GM12891 (cell line): Measurements from ENCODE around the gene CADM4.
"Not testable (repeated sequence)": the region's sequence is repeated elsewhere in the genome, so short reads cannot be mapped to it uniquely, and the experiment has no call there.

Experiments used
- DNase-seq: peaks from one replicate; pipeline ENCODE4 v3.0.0; 2011; ENCODE audit warnings: low spot score; ENCODE audit not compliant: insufficient read length
- FAIRE-seq: peaks from 2 replicates; lab custom pipeline; 2011; peaks lifted over from hg19 to GRCh38; lab: Jason Lieb, UNC
- PAX5 ChIP-seq: IDR thresholded peaks from 2 replicates; pipeline ENCODE4 v1.6.1; 2011; ENCODE audit warnings: low read length, moderate library complexity, mild to moderate bottlenecking; ENCODE audit not compliant: insufficient read depth, severe bottlenecking
- POLR2A ChIP-seq: IDR thresholded peaks from 2 replicates; pipeline ENCODE4 v1.6.1; 2011; ENCODE audit warnings: low read depth, low read length, control low read depth
- POLR2AphosphoS5 ChIP-seq: IDR thresholded peaks from 2 replicates; pipeline ENCODE4 v1.6.1; 2011; ENCODE audit warnings: low read depth, low read length, control low read depth
- POU2F2 ChIP-seq: IDR thresholded peaks from 2 replicates; pipeline ENCODE4 v1.6.1; 2011; ENCODE audit warnings: low read depth, mild to moderate bottlenecking, control low read depth, low read length, moderate library complexity
- SPI1 ChIP-seq: IDR thresholded peaks from 2 replicates; pipeline ENCODE4 v1.6.1; 2011; ENCODE audit warnings: low read depth, low read length, control low read depth
- TAF1 ChIP-seq: IDR thresholded peaks from 2 replicates; pipeline ENCODE4 v1.6.1; 2011; ENCODE audit warnings: low read depth, low read length, control low read depth

CADM4 gene

GRCh38 chr19:43649514-43649913 is 9.9 kb upstream of the CADM4 start:
- FAIRE-seq = no peak
- no peak for TF ChIP-seq TAF1
- TF ChIP-seq PAX5 = no peak
- TF ChIP-seq POU2F2 = no peak
- no peak for TF ChIP-seq POLR2AphosphoS5
- TF ChIP-seq POLR2A = no peak
- TF ChIP-seq SPI1 = no peak
- DNase-seq = no peak

- DNase-seq = no peak
- no peak for FAIRE-seq
- no peak for TF ChIP-seq TAF1
- no peak for TF ChIP-seq PAX5
- TF ChIP-seq POLR2AphosphoS5 = no peak
- no peak for TF ChIP-seq SPI1
- TF ChIP-seq POU2F2 = no peak
- TF ChIP-seq POLR2A = no peak
Observed at GRCh38 chr19:43648633-43649032, 9.0 kb upstream of the CADM4 start.

GRCh38 chr19:43644181-43644580 is 4.5 kb upstream of the CADM4 start:
- FAIRE-seq (no peak), DNase-seq (no peak)
- TF ChIP-seq POU2F2 = no peak
- TF ChIP-seq POLR2AphosphoS5 = no peak
- no peak for TF ChIP-seq SPI1
- TF ChIP-seq PAX5 = no peak
- no peak for TF ChIP-seq TAF1
- no peak for TF ChIP-seq POLR2A

- no peak for TF ChIP-seq POLR2A
- TF ChIP-seq PAX5 = no peak
- TF ChIP-seq POU2F2 = no peak
- no peak for TF ChIP-seq TAF1
- no peak for TF ChIP-seq SPI1
- TF ChIP-seq POLR2AphosphoS5 = no peak
- no peak for DNase-seq
- FAIRE-seq = no peak
Observed at GRCh38 chr19:43643326-43643725, 3.7 kb upstream of the CADM4 start.

GRCh38 chr19:43642531-43642930 is 2.9 kb upstream of the CADM4 start:
- no peak for TF ChIP-seq TAF1
- no peak for TF ChIP-seq POLR2AphosphoS5
- TF ChIP-seq PAX5 = no peak
- no peak for TF ChIP-seq SPI1
- TF ChIP-seq POU2F2 = no peak
- TF ChIP-seq POLR2A = no peak
- DNase-seq = no peak
- FAIRE-seq = no peak

GRCh38 chr19:43641333-43641732 is 1.7 kb upstream of the CADM4 start:
- no peak for FAIRE-seq
- TF ChIP-seq POLR2A = no peak
- TF ChIP-seq POLR2AphosphoS5 = no peak
- no peak for TF ChIP-seq POU2F2
- no peak for TF ChIP-seq TAF1
- TF ChIP-seq SPI1 = no peak
- no peak for TF ChIP-seq PAX5

GRCh38 chr19:43640424-43640757 is 741 bp upstream of the CADM4 start:
- DNase-seq (no peak), FAIRE-seq (no peak)
- no peak for TF ChIP-seq POLR2AphosphoS5
- no peak for TF ChIP-seq TAF1
- TF ChIP-seq POU2F2 = no peak
- no peak for TF ChIP-seq SPI1
- no peak for TF ChIP-seq PAX5
- TF ChIP-seq POLR2A = no peak

More at GRCh38 chr19:43641333-43641732, 1.7 kb upstream of the CADM4 start:
- no peak for DNase-seq

GRCh38 chr19:43638995-43639518 is 593 bp downstream of the CADM4 start:
- TF ChIP-seq POLR2AphosphoS5 = no peak
- no peak for TF ChIP-seq PAX5
- no peak for TF ChIP-seq POU2F2
- FAIRE-seq = no peak
- no peak for DNase-seq

- FAIRE-seq = no peak
- no peak for DNase-seq
Observed at GRCh38 chr19:43638214-43638994, 1.2 kb downstream of the CADM4 start.

GRCh38 chr19:43636121-43636683 is 3.4 kb downstream of the CADM4 start:
- TF ChIP-seq TAF1 (no peak), SPI1 (no peak), PAX5 (no peak), POLR2AphosphoS5 (no peak), POLR2A (no peak), POU2F2 (no peak)
- FAIRE-seq (no peak), DNase-seq (no peak)

More at GRCh38 chr19:43638214-43638994, 1.2 kb downstream of the CADM4 start:
- TF ChIP-seq PAX5 = no peak
- TF ChIP-seq SPI1 = peak; percentile 64

GRCh38 chr19:43635561-43635940 is 4.1 kb downstream of the CADM4 start:
- FAIRE-seq, DNase-seq: not testable (repeated sequence)
